ENCODE results near the gene SEC63.
"Not testable (repeated sequence)": the region's sequence is repeated elsewhere in the genome, so short reads cannot be mapped to it uniquely, and the experiment has no call there.

SEC63 gene

GRCh38 chr6:107957909-107958688 is at the start of gene SEC63:
TSS of gene SEC63 (minus strand) at chr6:107958208. CDS start at chr6:107958009, 199 bp downstream.
- DNase-seq = peak; percentile 97

GRCh38 chr6:108005961-108006360 is 48.0 kb upstream of the SEC63 start:
- DNase-seq = no peak

GRCh38 chr6:108004861-108005260 is 46.9 kb upstream of the SEC63 start:
- DNase-seq = no peak

GRCh38 chr6:108002365-108003221 is 44.6 kb upstream of the SEC63 start:
- no peak for DNase-seq

GRCh38 chr6:108001696-108002231 is 43.8 kb upstream of the SEC63 start:
- DNase-seq = no peak

- not testable (repeated sequence) for DNase-seq
Measured at GRCh38 chr6:108000259-108000658, 42.3 kb upstream of the SEC63 start.

GRCh38 chr6:107999341-107999740 is 41.3 kb upstream of the SEC63 start:
- no peak for DNase-seq

- DNase-seq = no peak
Measured at GRCh38 chr6:107991772-107992550, 34.0 kb upstream of the SEC63 start.

GRCh38 chr6:107991061-107991460 is 33.1 kb upstream of the SEC63 start:
- no peak for DNase-seq

- not testable (repeated sequence) for DNase-seq
Measured at GRCh38 chr6:107990587-107990986, 32.6 kb upstream of the SEC63 start.

- no peak for DNase-seq
Measured at GRCh38 chr6:107989166-107990094, 31.4 kb upstream of the SEC63 start.

- no peak for DNase-seq
Measured at GRCh38 chr6:107988570-107988969, 30.6 kb upstream of the SEC63 start.

GRCh38 chr6:107987805-107988204 is 29.8 kb upstream of the SEC63 start:
- no peak for DNase-seq

- no peak for DNase-seq
Measured at GRCh38 chr6:107985701-107986100, 27.7 kb upstream of the SEC63 start.

GRCh38 chr6:107983811-107984210 is 25.8 kb upstream of the SEC63 start:
- DNase-seq = no peak

GRCh38 chr6:107982486-107982885 is 24.5 kb upstream of the SEC63 start:
- DNase-seq = no peak

- no peak for DNase-seq
Measured at GRCh38 chr6:107981695-107982094, 23.7 kb upstream of the SEC63 start.

GRCh38 chr6:107977283-107977682 is 19.3 kb upstream of the SEC63 start:
- DNase-seq = no peak

- no peak for DNase-seq
Measured at GRCh38 chr6:107976155-107976783, 18.3 kb upstream of the SEC63 start.

GRCh38 chr6:107973594-107973993 is 15.6 kb upstream of the SEC63 start:
- no peak for DNase-seq

- no peak for DNase-seq
Measured at GRCh38 chr6:107972413-107973096, 14.5 kb upstream of the SEC63 start.
